Iris pigment epithelial cell (primary cell): ENCODE results near the gene CD1C.
"Not testable (repeated sequence)": the region's sequence is repeated elsewhere in the genome, so short reads cannot be mapped to it uniquely, and the experiment has no call there.

Source experiments
- DNase-seq: peaks from one replicate; pipeline ENCODE4 v3.0.0-alpha.2; 2011; ENCODE audit warnings: low read depth

The CD1C gene

GRCh38 chr1:158329300-158329699 is 39.6 kb downstream of the CD1C start:
- no peak for DNase-seq

DNA sequence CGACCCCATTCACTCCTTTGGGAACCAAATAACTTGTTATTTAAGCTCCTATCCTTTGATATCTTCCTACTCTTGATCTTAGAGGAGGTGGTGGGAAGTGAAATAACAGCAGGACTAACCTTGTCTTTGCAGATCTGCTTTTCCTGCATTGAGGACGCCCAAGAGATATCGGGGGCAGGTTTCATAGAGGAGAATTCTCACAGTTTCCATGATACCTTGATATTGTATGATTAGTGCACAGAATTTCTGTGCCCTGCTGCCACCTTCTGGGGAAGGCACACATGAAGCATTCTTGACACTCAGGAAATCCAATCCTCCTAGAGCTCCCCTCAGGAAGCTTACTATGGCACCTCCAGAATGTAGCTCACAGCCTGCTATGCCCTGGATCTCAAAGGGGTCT is 40.0 kb downstream of the CD1C start:
- peak; percentile 4 for DNase-seq

DNA sequence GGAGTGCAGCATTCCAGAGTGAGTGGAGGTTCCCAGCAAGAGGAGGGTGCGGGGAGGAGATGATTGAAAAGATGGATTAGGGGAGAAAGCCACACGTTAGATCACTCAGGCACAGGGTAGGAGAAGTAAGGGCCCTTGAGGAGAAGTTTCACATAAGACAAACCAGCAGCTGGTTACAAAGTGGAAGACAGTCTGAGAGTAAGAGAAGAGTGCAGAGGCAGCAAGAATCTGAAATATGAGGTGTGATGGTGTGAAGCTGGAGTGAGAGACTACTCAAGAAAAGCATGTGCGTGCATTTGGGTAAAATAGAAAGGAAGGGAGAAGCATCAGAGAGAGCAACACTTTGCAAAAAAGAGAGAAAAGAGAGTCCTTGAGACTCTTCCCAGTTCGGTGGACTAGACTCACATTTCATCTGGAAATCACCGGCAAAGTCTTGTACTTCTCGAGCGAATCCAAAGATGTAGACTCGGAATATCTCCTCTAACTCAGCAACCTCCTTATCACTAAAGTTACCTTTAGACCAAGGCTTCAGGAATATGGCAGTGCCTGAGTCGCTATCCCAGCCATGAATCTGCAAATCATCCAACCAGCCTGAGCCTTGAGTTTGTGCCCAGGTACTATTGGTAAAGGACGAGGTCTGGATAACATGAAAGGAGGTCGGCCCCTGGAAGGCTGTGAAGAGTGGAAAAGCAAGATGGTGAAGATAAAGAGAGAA is 40.8 kb downstream of the CD1C start:
- DNase-seq, result no peak

DNA sequence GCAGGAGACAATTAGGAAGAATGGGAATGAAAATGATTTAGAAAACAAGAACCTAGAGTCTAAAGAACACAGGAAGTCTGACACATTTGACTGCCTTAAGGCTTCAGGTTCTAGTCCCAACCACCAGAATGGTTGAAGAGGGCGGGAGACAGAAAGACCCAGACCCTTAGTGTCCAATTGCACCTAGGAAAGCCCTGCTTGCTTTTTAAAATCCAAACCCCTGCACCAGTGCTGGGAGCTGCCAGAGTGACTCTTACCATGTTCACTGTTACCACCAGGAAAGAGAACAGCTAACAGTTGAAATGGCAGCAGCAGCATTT is 41.3 kb downstream of the CD1C start:
- DNase-seq, result no peak

GRCh38 chr1:158331481-158332150 is 41.9 kb downstream of the CD1C start, which contains the start of gene CD1B:
CD1B (minus strand) TSS chr1:158331531; CDS start chr1:158331423, 108 bp downstream.
- DNase-seq, result no peak

GRCh38 chr1:158333405-158334155 is 43.9 kb downstream of the CD1C start:
- no peak for DNase-seq

- no peak for DNase-seq
Measured at GRCh38 chr1:158334526-158335212, 44.9 kb downstream of the CD1C start.

DNA sequence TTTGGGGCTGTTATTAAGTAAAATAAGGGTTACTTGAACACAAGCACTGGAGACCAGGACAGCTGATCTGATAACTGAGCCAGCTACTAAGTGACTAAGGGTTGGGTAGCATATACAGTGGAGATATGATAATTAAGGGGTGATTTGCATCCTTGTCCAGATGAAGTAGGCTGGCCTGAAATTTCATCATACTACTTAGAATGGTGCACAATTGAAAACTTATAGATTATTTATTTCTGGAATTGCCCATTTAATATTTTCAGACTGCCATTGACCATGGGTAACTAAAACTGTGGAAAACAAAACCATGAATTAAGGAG is 45.5 kb downstream of the CD1C start:
- DNase-seq, result no peak

DNA sequence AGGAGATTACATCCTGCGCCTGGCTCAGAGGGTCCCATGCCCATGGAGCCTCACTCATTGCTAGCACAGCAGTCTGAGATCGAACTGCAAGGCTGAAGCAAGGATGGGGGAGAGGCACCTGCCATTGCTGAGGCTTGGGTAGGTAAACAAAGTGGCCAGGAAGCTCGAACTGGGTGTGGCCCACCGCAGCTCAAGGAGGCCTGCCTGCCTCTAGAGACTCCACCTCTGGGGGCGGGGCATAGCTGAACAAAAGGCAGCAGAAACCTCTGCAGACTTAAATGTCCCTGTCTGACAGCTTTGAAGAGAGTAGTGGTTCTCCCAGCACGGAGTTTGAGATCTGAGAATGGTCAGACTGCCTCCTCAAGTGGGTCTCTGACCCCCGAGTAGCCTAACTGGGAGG is 46.7 kb downstream of the CD1C start:
- not testable (repeated sequence) for DNase-seq
